ENCODE results near the gene CNOT11.
"Not testable (repeated sequence)": the region's sequence is repeated elsewhere in the genome, so short reads cannot be mapped to it uniquely, and the experiment has no call there.

The CNOT11 gene

GRCh38 chr2:101311696-101312017 lies 59.0 kb downstream of the CNOT11 start:
- DNase-seq, result no peak

GRCh38 chr2:101316568-101316967 lies 63.9 kb downstream of the CNOT11 start:
- DNase-seq, result not testable (repeated sequence)
